HUES48 (cell line): ENCODE measurements around the gene TLK1.

Experiments used
- H3K27ac ChIP-seq: one replicate; pipeline ENCODE4 v1.7.0; 2013; ENCODE audit warnings: low read depth, low read length, inconsistent platforms
- H3K27me3 ChIP-seq: 2 replicates; pipeline ENCODE4 v1.6.1; 2013; ENCODE audit warnings: mild to moderate bottlenecking, low read length; ENCODE audit not compliant: control insufficient read depth, insufficient read depth
- H3K36me3 ChIP-seq: 2 replicates; pipeline ENCODE4 v1.6.1; 2013; ENCODE audit warnings: low read length; ENCODE audit not compliant: control insufficient read depth, insufficient read depth
- H3K4me1 ChIP-seq: 2 replicates; pipeline ENCODE4 v1.6.1; 2013; ENCODE audit warnings: mild to moderate bottlenecking, low read length; ENCODE audit not compliant: control insufficient read depth, insufficient read depth
- H3K4me3 ChIP-seq: 2 replicates; pipeline ENCODE4 v1.5.1; 2013; ENCODE audit warnings: mild to moderate bottlenecking, low read depth, low read length
- H3K9ac ChIP-seq: 2 replicates; pipeline ENCODE4 v1.6.1; 2013; ENCODE audit warnings: mild to moderate bottlenecking, low read depth, low read length, moderate library complexity
- H3K9me3 ChIP-seq: 2 replicates; pipeline ENCODE4 v1.6.1; 2013; ENCODE audit warnings: low read length; ENCODE audit not compliant: control insufficient read depth, insufficient read depth

TLK1 gene

DNA sequence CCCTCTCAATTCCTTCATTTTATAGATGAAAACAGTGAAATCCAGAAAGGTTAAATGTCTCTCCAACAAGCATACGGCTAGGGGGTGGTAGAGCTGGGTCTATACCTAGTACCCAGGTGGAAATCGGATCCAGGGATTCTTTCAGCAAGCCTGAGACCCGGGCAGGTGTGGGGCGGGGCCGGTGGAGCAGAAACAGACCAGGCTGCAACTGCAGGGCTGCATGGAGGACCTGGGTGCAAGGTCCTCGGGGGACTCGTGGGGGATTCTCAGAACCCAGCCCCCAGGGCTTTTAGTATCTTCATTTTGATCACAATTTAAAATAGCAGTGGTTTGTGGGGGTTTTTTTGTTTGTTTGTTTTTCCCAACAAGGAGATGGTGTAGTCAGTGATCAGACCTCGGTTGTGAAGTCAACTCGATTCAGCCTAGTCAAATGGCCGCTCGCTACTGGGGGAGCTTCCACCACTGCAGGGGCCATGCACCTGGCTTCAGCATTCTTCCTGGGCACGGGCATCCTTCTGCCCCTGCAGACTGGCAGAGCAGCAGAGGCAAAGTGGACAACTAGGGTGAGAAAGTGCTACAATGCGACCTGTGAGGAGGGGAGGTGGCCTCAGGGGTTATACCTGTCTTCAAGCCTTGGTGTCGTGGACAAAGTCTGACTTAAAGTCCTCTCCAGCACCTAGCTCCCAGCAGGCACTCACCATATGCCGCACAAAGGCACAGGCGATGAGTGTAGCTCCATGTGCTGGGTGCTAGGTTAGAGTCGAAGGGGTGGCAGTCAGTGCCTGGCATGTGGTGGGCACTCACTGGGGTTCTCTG is 185.4 kb downstream of the TLK1 start:
- H3K4me1 ChIP-seq = peaks cover 6% of the 10 kb centered on the region
- no peak overlapping the region for H3K9ac ChIP-seq

DNA sequence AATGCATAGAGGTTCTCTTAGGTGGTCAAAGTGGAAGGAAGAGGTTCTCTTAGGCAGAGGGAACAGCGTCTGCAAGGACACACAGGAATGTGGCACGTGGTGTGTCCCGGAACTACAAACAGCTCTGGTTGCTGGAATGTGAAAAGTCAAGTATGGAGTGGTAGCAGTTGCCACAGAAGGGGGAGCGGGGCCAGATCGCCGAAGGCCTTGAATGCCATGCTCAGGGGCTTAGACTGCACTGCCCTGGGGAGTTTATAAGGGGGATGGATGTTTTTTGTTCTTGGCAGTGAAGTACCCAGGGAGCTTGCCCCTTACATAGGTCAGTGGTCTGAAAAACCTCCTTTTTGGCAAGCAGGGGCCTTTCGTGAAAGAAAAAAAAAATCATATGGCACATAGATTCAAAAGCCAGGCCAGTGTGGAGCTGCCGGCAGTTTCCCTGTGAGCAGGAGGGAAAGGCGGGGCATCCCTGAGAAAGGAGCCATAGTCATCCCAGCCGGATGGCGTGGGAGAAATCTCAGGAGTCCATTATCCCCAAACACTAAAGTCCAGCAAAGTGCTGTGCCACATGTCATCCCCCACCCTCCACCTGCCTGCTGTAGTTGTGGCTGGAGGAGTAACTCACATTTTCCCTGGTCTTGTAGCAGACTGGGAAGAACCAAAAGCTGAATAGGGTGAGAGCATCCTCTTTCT is 186.2 kb downstream of the TLK1 start:
- Histone ChIP-seq H3K27ac (no peak overlapping the region), H3K9ac (no peak overlapping the region), H3K36me3 (no peaks in the 10 kb centered on the region), H3K4me1 (peaks cover 8% of the 10 kb centered on the region), H3K27me3 (no peaks in the 10 kb centered on the region; the same call in 1 of the 2 replicates), H3K9me3 (no peaks in the 10 kb centered on the region), H3K4me3 (peak overlapping the region; percentile 61; the same call in 1 of the 2 replicates)

More for the DNA sequence above, 185.4 kb downstream of the TLK1 start:
- H3K27me3 ChIP-seq = no peaks in the 10 kb centered on the region; the same call in 1 of the 2 replicates
- H3K36me3 ChIP-seq = no peaks in the 10 kb centered on the region
- H3K9me3 ChIP-seq = no peaks in the 10 kb centered on the region
- H3K4me3 ChIP-seq = no peak overlapping the region
- H3K27ac ChIP-seq = no peak overlapping the region

DNA sequence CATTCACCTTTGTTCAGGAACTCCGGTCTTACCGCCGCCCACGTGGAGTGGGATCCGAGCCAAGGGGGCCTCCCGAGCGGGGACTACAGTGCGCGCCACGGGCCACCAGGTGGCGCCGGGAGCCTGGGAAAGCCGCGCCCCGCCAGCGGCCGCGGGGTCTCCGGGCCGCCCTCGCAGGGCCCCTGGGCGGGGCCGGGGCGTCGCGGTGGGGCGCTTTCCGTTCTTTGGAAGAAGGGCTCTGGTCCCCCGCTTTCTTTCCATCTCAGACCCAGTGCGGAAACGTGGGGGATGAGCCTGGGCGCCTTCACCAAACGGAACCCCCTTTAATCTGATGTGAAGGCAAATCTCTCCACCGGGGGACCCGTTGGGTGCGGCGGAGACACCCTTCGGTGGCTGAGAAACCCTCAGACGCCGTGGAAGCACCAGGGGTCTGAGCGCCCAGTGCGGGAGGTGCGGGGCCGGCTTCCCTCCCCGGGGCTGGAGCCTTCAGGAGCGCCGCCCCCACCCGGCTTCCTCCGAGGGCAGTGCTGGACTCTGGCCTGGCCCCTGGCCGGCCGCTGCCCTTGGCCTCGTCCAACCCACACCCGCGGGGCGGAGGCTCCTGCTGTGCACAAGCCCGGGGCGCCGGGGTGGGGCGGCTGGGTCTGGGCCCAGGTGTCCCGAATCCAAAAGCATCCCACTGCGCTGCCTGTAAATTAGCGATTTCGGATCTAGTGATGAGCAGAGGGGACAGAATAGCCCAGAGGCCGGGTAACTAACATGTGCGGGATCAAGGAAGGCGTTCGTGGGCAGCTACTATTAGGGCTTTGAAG is 187.0 kb downstream of the TLK1 start:
- Histone ChIP-seq H3K9ac (peak overlapping the region; percentile 75), H3K27me3 (no peaks in the 10 kb centered on the region; the same call in 1 of the 2 replicates), H3K4me3 (peak overlapping the region; percentile 61), H3K9me3 (no peaks in the 10 kb centered on the region), H3K27ac (no peak overlapping the region), H3K36me3 (no peaks in the 10 kb centered on the region), H3K4me1 (peaks cover 15% of the 10 kb centered on the region)

DNA sequence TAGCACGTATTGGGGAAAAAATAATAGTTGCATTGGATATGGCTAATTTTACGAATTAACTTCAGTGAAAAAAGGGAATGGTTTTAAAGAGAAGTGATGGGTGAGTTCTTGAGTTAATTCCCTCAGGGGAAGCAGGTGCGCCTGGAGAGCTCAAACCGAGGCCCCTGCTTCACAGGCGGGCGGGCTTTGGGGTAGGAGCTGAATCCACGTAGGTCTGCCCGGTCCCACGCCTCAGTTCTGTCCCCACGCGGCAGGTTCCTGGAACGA is 187.5 kb downstream of the TLK1 start:
- H3K4me3 ChIP-seq = peak overlapping the region; percentile 61
- peaks cover 18% of the 10 kb centered on the region for H3K4me1 ChIP-seq
- no peaks in the 10 kb centered on the region for H3K9me3 ChIP-seq
- no peak overlapping the region for H3K27ac ChIP-seq
- H3K9ac ChIP-seq = peak overlapping the region; percentile 75
- no peaks in the 10 kb centered on the region for H3K36me3 ChIP-seq
- no peaks in the 10 kb centered on the region; the same call in 1 of the 2 replicates for H3K27me3 ChIP-seq

DNA sequence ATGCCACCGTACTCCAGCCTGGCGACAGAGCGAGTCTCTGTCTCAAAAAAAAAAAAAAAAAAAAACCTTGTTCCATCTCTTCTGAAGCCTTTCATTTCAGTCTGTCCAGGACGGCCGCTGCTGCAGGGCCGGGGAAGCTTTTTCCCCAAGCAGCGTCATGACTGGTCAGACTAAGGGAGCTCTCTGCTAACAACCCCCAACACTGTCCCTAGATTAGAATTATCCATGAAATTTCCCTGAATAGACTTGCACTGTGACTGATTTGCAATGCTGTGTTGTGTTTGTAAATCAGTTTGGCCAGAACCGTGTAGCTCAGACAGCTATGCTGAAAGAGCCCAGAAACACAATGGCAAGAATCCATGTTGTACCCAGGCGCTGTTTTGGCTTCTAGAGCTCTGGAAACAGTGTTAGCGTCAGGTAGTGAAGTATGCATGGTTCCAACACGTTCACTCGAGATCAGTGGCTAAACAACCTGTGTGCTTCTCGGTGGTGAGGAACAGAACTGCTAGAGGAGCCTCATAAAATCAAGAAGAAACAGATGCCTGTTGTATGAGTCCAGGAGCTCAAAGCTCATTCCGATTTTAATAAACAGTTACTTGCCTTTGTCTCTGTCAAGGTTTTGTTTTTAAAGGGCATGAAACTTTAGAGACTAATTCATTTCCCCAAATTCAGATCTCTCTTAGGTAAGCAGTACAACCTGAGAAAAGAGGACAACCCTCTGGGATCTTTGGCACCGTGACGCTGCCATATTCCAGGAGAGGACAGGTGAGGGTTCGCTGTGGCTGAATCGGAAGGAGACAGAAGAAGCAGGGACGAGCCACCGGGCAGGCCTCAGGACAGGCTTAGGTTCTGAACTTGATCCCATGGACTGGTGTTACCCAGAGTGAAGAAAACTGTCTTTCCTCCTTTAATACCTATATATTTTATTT is 188.1 kb downstream of the TLK1 start:
- H3K9ac ChIP-seq = peak overlapping the region; percentile 75; the same call in 1 of the 2 replicates
- peak overlapping the region; percentile 61 for H3K4me3 ChIP-seq
- no peak overlapping the region for H3K27ac ChIP-seq
- H3K27me3 ChIP-seq = no peaks in the 10 kb centered on the region; the same call in 1 of the 2 replicates
- H3K4me1 ChIP-seq = peaks cover 18% of the 10 kb centered on the region
- H3K9me3 ChIP-seq = no peaks in the 10 kb centered on the region
- peaks cover 6% of the 10 kb centered on the region for H3K36me3 ChIP-seq

DNA sequence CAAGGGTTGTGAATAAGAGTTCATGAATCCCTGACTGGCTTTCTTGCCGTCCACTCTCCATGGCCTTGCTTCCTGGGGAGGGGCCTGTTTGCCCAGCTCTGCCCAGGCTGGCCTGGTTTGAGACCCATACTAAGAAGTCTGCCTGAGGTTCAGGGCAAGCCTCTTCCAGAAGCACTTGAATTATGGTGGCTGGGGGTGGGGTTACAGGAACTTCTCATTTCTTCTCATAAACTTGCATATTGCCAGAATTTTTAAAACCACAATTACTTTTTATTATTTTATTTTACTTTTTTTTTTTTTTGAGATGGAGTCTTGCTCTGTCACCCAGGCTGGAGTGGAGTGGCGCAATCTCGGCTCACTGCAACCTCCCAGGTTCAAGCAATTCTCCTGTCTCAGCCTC is 189.6 kb downstream of the TLK1 start:
- H3K9me3 ChIP-seq = no peaks in the 10 kb centered on the region
- H3K4me3 ChIP-seq = no peak overlapping the region
- no peak overlapping the region for H3K9ac ChIP-seq
- H3K4me1 ChIP-seq = peaks cover 18% of the 10 kb centered on the region
- H3K36me3 ChIP-seq = peaks cover 20% of the 10 kb centered on the region
- H3K27ac ChIP-seq = no peak overlapping the region
- no peaks in the 10 kb centered on the region; the same call in 1 of the 2 replicates for H3K27me3 ChIP-seq

DNA sequence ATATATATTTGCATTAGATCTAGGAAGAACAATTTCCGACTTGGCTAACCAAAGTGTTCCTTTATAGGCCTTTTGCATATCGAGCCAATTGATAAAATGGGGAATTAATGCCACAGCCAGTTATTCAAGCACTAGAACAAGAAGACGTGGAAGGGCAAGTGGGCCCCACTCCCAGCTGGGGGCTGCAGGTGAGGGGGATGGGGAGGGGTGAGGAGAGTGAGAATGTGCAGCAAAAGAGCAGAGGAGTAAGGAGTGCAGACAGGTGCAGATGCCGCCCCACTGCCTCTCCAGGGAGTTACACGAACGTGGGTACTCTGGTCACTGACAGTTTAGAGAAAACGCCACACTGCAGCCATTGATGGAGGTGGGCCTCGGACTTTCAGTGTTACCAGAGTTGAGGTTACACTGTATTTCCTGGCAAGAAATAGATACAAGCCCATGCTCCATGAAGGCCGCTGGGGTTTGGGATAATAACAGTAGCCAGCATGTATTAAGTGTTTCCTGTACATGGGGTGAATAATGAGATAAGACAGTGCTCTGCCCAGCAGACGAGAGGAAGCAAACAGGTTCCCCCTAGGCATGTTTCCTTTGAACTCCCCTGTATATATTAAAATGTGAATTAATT is 190.7 kb downstream of the TLK1 start:
- Histone ChIP-seq H3K9ac (no peak overlapping the region), H3K27ac (no peak overlapping the region), H3K4me3 (no peak overlapping the region), H3K27me3 (no peaks in the 10 kb centered on the region; the same call in 1 of the 2 replicates), H3K9me3 (no peaks in the 10 kb centered on the region), H3K36me3 (peaks cover 31% of the 10 kb centered on the region), H3K4me1 (peaks cover 18% of the 10 kb centered on the region)

DNA sequence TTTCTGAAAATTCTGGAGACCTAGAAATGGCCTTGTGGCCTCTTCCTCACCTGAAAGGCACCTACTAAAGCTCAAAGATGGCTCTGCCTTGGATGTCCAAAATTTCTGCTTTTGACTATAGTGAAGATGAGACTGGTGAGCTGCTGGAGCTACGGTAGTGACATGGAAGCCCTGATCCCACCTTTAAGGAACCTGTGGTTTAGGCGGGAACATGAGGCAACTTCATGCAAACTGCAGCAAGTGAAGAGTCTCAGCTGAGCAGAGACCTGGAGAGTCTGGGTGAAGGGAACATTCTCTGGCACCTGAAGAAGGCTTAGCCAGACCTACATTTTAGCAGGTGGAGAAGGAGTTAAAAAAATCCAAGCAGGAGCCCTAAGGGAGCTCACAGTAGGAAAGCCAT is 191.7 kb downstream of the TLK1 start:
- Histone ChIP-seq H3K9ac (no peak overlapping the region), H3K4me3 (no peak overlapping the region), H3K27ac (no peak overlapping the region), H3K36me3 (peaks cover 39% of the 10 kb centered on the region), H3K27me3 (no peaks in the 10 kb centered on the region; the same call in 1 of the 2 replicates), H3K9me3 (no peaks in the 10 kb centered on the region), H3K4me1 (peaks cover 18% of the 10 kb centered on the region)

DNA sequence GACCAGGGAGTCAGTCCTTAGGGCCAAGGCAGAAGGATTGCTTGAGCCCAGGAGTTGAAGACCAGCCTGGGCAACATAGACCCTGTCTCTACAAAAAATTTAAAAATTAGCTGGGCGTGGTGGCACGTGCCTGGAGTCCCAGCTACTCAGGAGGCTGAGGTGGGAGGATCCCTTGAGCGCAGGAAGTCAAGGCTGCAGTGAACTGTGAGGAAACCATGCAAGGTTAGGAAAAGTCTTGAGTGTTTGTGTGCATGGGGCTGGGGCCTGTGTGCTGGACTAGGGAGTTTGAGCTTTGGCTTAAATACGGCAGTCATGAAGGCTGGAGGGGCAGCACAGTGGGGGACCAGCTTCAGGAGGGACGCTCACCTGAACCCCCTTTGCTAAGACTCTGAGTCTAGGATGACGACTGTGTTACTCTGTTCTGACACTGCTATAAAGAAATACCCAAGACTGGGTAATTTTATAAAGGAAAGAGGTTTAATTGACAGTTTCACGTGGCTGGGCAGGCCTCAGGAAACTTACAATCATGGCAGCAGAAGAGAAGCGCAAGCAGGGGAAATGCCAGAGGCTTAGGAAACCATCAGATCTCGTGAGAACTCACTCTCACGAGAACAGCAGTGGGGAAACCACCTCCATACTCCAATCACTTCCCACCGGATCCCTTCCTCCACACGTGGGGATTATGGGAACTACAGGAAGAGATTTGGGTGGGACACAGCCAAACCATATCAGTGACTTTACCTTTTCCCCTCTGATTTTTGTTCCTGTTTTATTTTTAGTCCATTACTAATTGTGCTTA is 192.3 kb downstream of the TLK1 start:
- Histone ChIP-seq H3K27ac (no peak overlapping the region), H3K36me3 (peaks cover 45% of the 10 kb centered on the region), H3K9ac (no peak overlapping the region), H3K9me3 (no peaks in the 10 kb centered on the region), H3K4me1 (peaks cover 18% of the 10 kb centered on the region), H3K4me3 (no peak overlapping the region), H3K27me3 (no peaks in the 10 kb centered on the region)
